ENCODE measurements around the gene KAT6B.
"Not testable (repeated sequence)": the region's sequence is repeated elsewhere in the genome, so short reads cannot be mapped to it uniquely, and the experiment has no call there.

KAT6B gene

DNA sequence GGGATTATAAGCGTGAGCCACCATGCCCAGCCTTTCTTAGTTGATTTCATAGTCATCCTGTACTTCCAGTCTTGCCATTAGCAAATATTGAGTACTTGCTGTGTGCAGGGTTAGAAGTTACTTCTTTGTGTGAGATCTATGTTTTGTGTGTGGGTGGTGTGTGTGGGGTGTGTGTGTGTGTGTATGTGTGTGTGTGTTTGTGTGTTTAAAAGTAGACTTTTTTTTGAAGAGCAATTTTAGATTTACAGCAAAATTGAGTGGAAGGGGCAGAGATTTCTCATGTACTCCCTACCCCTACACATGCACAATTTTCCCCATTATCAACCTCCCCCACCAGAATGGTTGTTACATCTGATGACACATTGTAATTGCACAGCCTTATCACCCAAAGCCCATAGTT, 48.2 kb downstream of the KAT6B start:
- no peaks in the 10 kb centered on the region for H3K9me3 ChIP-seq (ENCODE audit: control insufficient read depth, low read length)
- H2AFZ ChIP-seq: no peak overlapping the region
- no peak overlapping the region for H3K4me3 ChIP-seq (ENCODE audit: low read depth, low read length)
- TF ChIP-seq, protein P1, sequence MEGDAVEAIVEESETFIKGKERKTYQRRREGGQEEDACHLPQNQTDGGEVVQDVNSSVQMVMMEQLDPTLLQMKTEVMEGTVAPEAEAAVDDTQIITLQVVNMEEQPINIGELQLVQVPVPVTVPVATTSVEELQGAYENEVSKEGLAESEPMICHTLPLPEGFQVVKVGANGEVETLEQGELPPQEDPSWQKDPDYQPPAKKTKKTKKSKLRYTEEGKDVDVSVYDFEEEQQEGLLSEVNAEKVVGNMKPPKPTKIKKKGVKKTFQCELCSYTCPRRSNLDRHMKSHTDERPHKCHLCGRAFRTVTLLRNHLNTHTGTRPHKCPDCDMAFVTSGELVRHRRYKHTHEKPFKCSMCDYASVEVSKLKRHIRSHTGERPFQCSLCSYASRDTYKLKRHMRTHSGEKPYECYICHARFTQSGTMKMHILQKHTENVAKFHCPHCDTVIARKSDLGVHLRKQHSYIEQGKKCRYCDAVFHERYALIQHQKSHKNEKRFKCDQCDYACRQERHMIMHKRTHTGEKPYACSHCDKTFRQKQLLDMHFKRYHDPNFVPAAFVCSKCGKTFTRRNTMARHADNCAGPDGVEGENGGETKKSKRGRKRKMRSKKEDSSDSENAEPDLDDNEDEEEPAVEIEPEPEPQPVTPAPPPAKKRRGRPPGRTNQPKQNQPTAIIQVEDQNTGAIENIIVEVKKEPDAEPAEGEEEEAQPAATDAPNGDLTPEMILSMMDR (IDR thresholded peaks at IDR 0.05): no peak
- H3K27ac ChIP-seq: no peak overlapping the region
- no peak overlapping the region for H3K9ac ChIP-seq
- peaks cover 74% of the 10 kb centered on the region for H3K79me2 ChIP-seq
- H3K36me3 ChIP-seq (ENCODE audit: control insufficient read depth, insufficient read depth, low read length): no peaks in the 10 kb centered on the region
- no peaks in the 10 kb centered on the region for H3K27me3 ChIP-seq (ENCODE audit: control insufficient read depth, insufficient read depth, low read length)
- H3K4me2 ChIP-seq (ENCODE audit: low read length): no peak overlapping the region
- H3K4me1 ChIP-seq: no peaks in the 10 kb centered on the region

DNA sequence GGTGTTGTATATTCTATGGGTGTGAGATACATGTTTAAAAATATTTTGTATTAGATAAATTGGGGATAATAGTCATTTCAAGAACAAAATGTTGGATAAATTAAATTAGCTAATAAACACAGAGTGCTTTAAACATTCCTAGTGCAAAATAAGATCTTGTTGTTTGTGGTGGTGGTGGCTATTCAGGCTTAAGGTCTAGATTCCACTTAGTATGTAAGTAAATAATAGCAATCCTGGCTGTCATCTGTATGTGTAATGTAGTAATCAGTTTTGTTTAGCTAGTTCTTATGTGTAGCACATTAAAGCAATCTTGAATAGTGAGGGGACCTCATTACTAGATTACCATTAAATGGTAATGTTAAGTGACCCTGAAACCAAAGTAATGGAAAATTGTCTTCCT, 48.7 kb downstream of the KAT6B start:
- Histone ChIP-seq H2AFZ (no peak overlapping the region), H3K36me3 (ENCODE audit: control insufficient read depth, insufficient read depth, low read length) (no peaks in the 10 kb centered on the region), H3K27me3 (ENCODE audit: control insufficient read depth, insufficient read depth, low read length) (no peaks in the 10 kb centered on the region), H3K79me2 (peaks cover 71% of the 10 kb centered on the region), H3K9me3 (ENCODE audit: control insufficient read depth, low read length) (no peaks in the 10 kb centered on the region), H3K4me2 (ENCODE audit: low read length) (no peak overlapping the region), H3K4me1 (no peaks in the 10 kb centered on the region), H3K4me3 (ENCODE audit: low read depth, low read length) (no peak overlapping the region), H3K27ac (no peak overlapping the region), H3K9ac (no peak overlapping the region)
- TF ChIP-seq, protein P1 (IDR thresholded peaks at IDR 0.05): no peak

DNA sequence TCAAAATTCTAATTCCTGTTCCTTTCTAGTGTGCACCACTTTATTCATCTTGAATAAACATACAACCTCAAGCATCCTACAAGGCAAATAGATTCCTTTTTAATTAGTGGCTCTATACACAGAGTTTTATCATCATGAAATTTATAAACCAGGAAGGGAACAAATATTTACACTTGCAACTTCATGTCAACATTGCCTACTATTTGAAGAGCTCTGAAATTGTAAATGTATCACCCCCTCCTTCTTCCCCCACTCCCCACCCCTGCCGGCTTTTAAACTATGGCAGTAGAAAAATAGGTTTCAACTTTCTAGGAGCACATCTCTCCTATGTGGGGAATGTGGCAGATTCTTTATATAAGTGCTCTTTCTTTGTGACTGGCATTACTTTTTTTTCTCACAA, 49.6 kb downstream of the KAT6B start:
- Histone ChIP-seq H3K9me3 (ENCODE audit: control insufficient read depth, low read length) (no peaks in the 10 kb centered on the region), H3K36me3 (ENCODE audit: control insufficient read depth, insufficient read depth, low read length) (no peaks in the 10 kb centered on the region), H3K27ac (no peak overlapping the region), H3K79me2 (peaks cover 72% of the 10 kb centered on the region), H3K4me2 (ENCODE audit: low read length) (no peak overlapping the region), H3K4me3 (ENCODE audit: low read depth, low read length) (no peak overlapping the region), H3K27me3 (ENCODE audit: control insufficient read depth, insufficient read depth, low read length) (no peaks in the 10 kb centered on the region), H3K9ac (no peak overlapping the region), H2AFZ (no peak overlapping the region), H3K4me1 (no peaks in the 10 kb centered on the region)
- TF ChIP-seq, protein P1 (IDR thresholded peaks at IDR 0.05): no peak

DNA sequence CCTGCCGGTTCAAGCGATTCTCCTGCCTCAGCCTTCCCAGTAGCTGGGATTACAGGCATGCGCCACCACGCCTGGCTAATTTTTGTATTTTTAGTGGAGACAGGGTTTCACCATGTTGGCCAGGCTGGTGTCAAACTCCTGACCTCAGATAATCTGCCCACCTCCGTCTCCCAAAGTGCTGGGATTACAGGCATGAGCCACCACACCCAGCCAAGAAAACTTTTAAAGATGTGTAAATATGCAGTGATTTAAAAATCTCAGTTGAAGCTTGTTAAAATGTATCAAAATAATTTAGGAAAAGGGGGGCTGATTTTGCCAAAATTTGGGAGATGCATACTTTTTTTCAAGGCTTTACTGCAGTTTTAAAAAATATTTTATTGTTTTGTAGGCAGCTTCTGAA, 50.7 kb downstream of the KAT6B start:
- H3K9me3 ChIP-seq (ENCODE audit: control insufficient read depth, low read length); H2AFZ ChIP-seq; H3K27ac ChIP-seq; H3K27me3 ChIP-seq (ENCODE audit: control insufficient read depth, insufficient read depth, low read length); H3K4me2 ChIP-seq (ENCODE audit: low read length); H3K4me3 ChIP-seq (ENCODE audit: low read depth, low read length); H3K36me3 ChIP-seq (ENCODE audit: control insufficient read depth, insufficient read depth, low read length); H3K9ac ChIP-seq; H3K4me1 ChIP-seq: not testable (repeated sequence)
- H3K79me2 ChIP-seq: peaks cover 71% of the 10 kb centered on the region

DNA sequence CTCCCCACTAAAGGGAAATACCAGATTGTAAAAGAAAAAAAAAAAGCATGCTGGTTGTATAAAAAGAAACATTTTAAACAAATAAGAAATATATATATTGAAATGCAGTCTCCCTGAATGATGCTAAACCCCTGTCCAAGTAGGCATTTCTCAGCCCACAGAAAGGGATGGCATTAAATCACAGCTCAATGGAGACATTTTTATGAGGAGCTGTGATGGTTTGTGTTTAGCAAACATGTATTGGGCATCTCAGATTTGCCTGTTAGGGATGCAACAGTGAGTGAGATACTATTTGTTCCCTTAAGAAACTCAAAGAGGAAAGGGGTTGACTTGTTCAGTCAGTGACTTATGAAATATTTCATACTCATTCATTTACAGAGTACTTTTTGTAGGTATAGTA, 51.5 kb downstream of the KAT6B start:
- H3K4me1 ChIP-seq: peaks cover under 1% of the 10 kb centered on the region

More for the DNA sequence above, 51.5 kb downstream of the KAT6B start:
- TF ChIP-seq, protein P1 (IDR thresholded peaks at IDR 0.05): no peak
- Histone ChIP-seq H3K4me3 (ENCODE audit: low read depth, low read length) (no peak overlapping the region), H3K27me3 (ENCODE audit: control insufficient read depth, insufficient read depth, low read length) (no peaks in the 10 kb centered on the region), H2AFZ (no peak overlapping the region), H3K27ac (no peak overlapping the region), H3K4me2 (ENCODE audit: low read length) (no peak overlapping the region), H3K9me3 (ENCODE audit: control insufficient read depth, low read length) (no peaks in the 10 kb centered on the region), H3K36me3 (ENCODE audit: control insufficient read depth, insufficient read depth, low read length) (no peaks in the 10 kb centered on the region), H3K79me2 (peaks cover 66% of the 10 kb centered on the region), H3K9ac (no peak overlapping the region)

Data from parathyroid adenoma (tissue), 2 donors.